HepG2 (cell line): ENCODE measurements around the gene FOXD1. TPM values are rescaled to one million over a fixed set of nuclear protein-coding genes. Genes with fewer than 3 reads are reported as not detected.

Experiments used
- ATAC-seq: fragments of 200-7000 bp; cut with Tn5 transposase; 3 replicates; pipeline ENCODE4 v1.9.1; 2020; ENCODE audit warnings: mild to moderate bottlenecking, moderate library complexity
- BruUV-seq: library from RNA; stranded (reverse); fragments of 400-500 nt; replicated peaks from 2 replicates; lab custom pipeline; 2021; lab: Mats Ljungman, UMichigan
- CTCF ChIA-PET: fragments of 300-600 bp; formaldehyde crosslinking; extraction: SDS; loops from one replicate; lab custom pipeline; 2021; ENCODE audit warnings: low total read pairs, inconsistent platforms, low intra/inter-chr PET ratio; lab: Yijun Ruan, JAX
- POLR2A ChIA-PET: fragments of 350-600 bp; sonication (Branson Sonifier 250); formaldehyde crosslinking; loops from one replicate; lab custom pipeline; 2020; ENCODE audit warnings: antibody characterized with exemption, inconsistent platforms; lab: Yijun Ruan, JAX
- DNase-seq: peaks from one replicate; pipeline ENCODE4 v3.0.0-alpha.2; 2015; ENCODE audit warnings: low spot score
- FAIRE-seq: peaks from 3 replicates; lab custom pipeline; 2011; peaks lifted over from hg19 to GRCh38; lab: Jason Lieb, UNC
- H2AFZ ChIP-seq: one replicate; pipeline ENCODE4 v1.6.1; 2011; ENCODE audit warnings: low read length, inconsistent platforms
- H3K27ac ChIP-seq: fragments of 300-600 bp; 3 replicates; pipeline ENCODE4 v1.8.0; 2011; ENCODE audit warnings: mixed run types, mild to moderate bottlenecking, mixed read lengths, low read length, inconsistent platforms; ENCODE audit not compliant: insufficient read depth; ENCODE audit errors: extremely low read length
- H3K27me3 ChIP-seq, 2 experiments: fragments of 200-600 bp in 1 of 2; 2 replicates in 1 of 2; 3 replicates in 1 of 2; pipeline versions ENCODE4 v1.6.0 to v1.8.0; 2011; ENCODE audit warnings: low read length in 2 of 2, mild to moderate bottlenecking in 2 of 2, moderate library complexity in 2 of 2, inconsistent platforms in 1 of 2; ENCODE audit not compliant: insufficient read depth in 2 of 2, control insufficient read depth in 1 of 2
- H3K36me3 ChIP-seq, 2 experiments: fragments of 200-600 bp in 1 of 2; replicated peaks in 1 of 2; 2 replicates in 1 of 2; 3 replicates in 1 of 2; pipeline versions ENCODE4 v1.5.1 to v1.8.0; 2011; ENCODE audit warnings: low read length in 2 of 2, inconsistent platforms in 1 of 2; ENCODE audit not compliant: insufficient read depth in 2 of 2, control insufficient read depth in 1 of 2
- H3K4me1 ChIP-seq: 2 replicates; pipeline ENCODE4 v1.5.1; 2012; ENCODE audit warnings: low read length, inconsistent platforms; ENCODE audit not compliant: insufficient read depth
- H3K4me2 ChIP-seq: 2 replicates; pipeline ENCODE4 v1.6.0; 2011; ENCODE audit warnings: low read depth, low read length, inconsistent platforms
- H3K4me3 ChIP-seq, 3 experiments: fragments of 200-600 bp in 1 of 3; sonication (generic), shearing (Covaris generic) in 1 of 3; replicated peaks in 1 of 3; 2 replicates each; pipeline ENCODE4 v1.5.1; 2011 to 2016; ENCODE audit warnings: low read length in 3 of 3, inconsistent platforms in 2 of 3, low read depth in 2 of 3, mild to moderate bottlenecking in 2 of 3, control low read depth in 1 of 3, mixed read lengths in 1 of 3; ENCODE audit not compliant: insufficient read depth in 1 of 3
- H3K79me2 ChIP-seq: one replicate; pipeline ENCODE4 v1.6.1; 2011; ENCODE audit warnings: low read length, inconsistent platforms; ENCODE audit not compliant: insufficient read depth
- H3K9ac ChIP-seq: 2 replicates; pipeline ENCODE4 v1.6.0; 2011; ENCODE audit warnings: mild to moderate bottlenecking, low read depth, low read length, inconsistent platforms; ENCODE audit not compliant: insufficient read depth
- H3K9me3 ChIP-seq: 2 replicates; pipeline ENCODE4 v1.5.1; 2012; ENCODE audit warnings: mild to moderate bottlenecking, low read length
- H4K20me1 ChIP-seq: 2 replicates; pipeline ENCODE4 v1.6.0; 2011; ENCODE audit warnings: inconsistent platforms, mild to moderate bottlenecking, low read length, moderate library complexity; ENCODE audit not compliant: insufficient read depth
- HNRNPL ChIP-seq: fragments of 200-400 bp; formaldehyde crosslinking; IDR thresholded peaks from 2 replicates; pipeline ENCODE4 v1.6.1; 2017; ENCODE audit warnings: mild to moderate bottlenecking, low read depth, low read length
- MAFF ChIP-seq: IDR thresholded peaks from 2 replicates; pipeline ENCODE4 v1.6.1; 2011; ENCODE audit warnings: low read depth, low read length, improper control_type of control experiment
- MAFK ChIP-seq, 2 experiments: IDR thresholded peaks in 1 of 2; conservative IDR thresholded peaks in 1 of 2; 2 replicates each; pipeline ENCODE4 v1.6.1; 2011; ENCODE audit warnings: improper control_type of control experiment in 2 of 2, low read length in 2 of 2
- MATR3 ChIP-seq: sonication (generic); formaldehyde crosslinking; IDR thresholded peaks from 2 replicates; pipeline ENCODE4 v1.4.0; 2020; ENCODE audit warnings: missing genetic modification reagents
- NFIB ChIP-seq: sonication (generic); formaldehyde crosslinking; IDR thresholded peaks from 2 replicates; pipeline ENCODE4 v1.9.0; 2021; ENCODE audit warnings: missing genetic modification reagents, mild to moderate bottlenecking, borderline replicate concordance
- ONECUT2 ChIP-seq: sonication (generic); formaldehyde crosslinking; IDR thresholded peaks from 2 replicates; pipeline ENCODE4 v1.4.0; 2020; ENCODE audit warnings: missing genetic modification reagents
- RAD21 ChIP-seq: fragments of 450-650 bp; formaldehyde crosslinking; IDR thresholded peaks from 2 replicates; pipeline ENCODE4 v1.5.0; 2020; ENCODE audit warnings: mild to moderate bottlenecking
- SAFB2 ChIP-seq: sonication (generic); formaldehyde crosslinking; IDR thresholded peaks from 2 replicates; pipeline ENCODE4 v1.5.1; 2020; ENCODE audit warnings: missing genetic modification reagents, low read depth, mild to moderate bottlenecking, borderline replicate concordance
- SNAI1 ChIP-seq: sonication (generic); formaldehyde crosslinking; IDR thresholded peaks from 2 replicates; pipeline ENCODE4 v1.5.0; 2020; ENCODE audit warnings: mild to moderate bottlenecking, missing genetic modification reagents, borderline replicate concordance
- SP4 ChIP-seq: sonication (generic); formaldehyde crosslinking; IDR thresholded peaks from 2 replicates; pipeline ENCODE4 v1.8.1; 2023; ENCODE audit warnings: mild to moderate bottlenecking, missing genetic modification reagents
- ZNF143 ChIP-seq: sonication (generic); formaldehyde crosslinking; IDR thresholded peaks from 2 replicates; pipeline ENCODE4 v1.4.0; 2020; ENCODE audit warnings: missing genetic modification reagents
- ZNF230 ChIP-seq: sonication (generic); formaldehyde crosslinking; IDR thresholded peaks from 2 replicates; pipeline ENCODE4 v1.4.0; 2020; ENCODE audit warnings: mild to moderate bottlenecking, missing genetic modification reagents
- ZNF451 ChIP-seq: sonication (generic); formaldehyde crosslinking; IDR thresholded peaks from 2 replicates; pipeline ENCODE4 v1.5.0; 2020; ENCODE audit warnings: mild to moderate bottlenecking, missing genetic modification reagents
- ZNF510 ChIP-seq: sonication (generic); formaldehyde crosslinking; IDR thresholded peaks from 2 replicates; pipeline ENCODE4 v1.4.0; 2020; ENCODE audit warnings: low read depth, mild to moderate bottlenecking, missing genetic modification reagents
- ZNF580 ChIP-seq: IDR thresholded peaks from 2 replicates; pipeline ENCODE4 v1.6.1; 2016; ENCODE audit warnings: low read depth, borderline replicate concordance
- ZNF660 ChIP-seq: sonication (generic); formaldehyde crosslinking; IDR thresholded peaks from 2 replicates; pipeline ENCODE4 v1.5.1; 2020; ENCODE audit warnings: mild to moderate bottlenecking, low read depth, missing genetic modification reagents, borderline replicate concordance
- ZNF772 ChIP-seq: sonication (generic); formaldehyde crosslinking; IDR thresholded peaks from 2 replicates; pipeline ENCODE4 v1.5.0; 2020; ENCODE audit warnings: mild to moderate bottlenecking, missing genetic modification reagents
- WGBS: methylation state at CpG from one replicate; pipeline ENCODE4 v1.1.6; 2017; ENCODE audit warnings: low lambda C conversion rate; 5-methylcytosine and 5-hydroxymethylcytosine counted together
- in situ Hi-C: cut with HindIII; loops from 2 replicates; pipeline ENCODE4 v1.10.0; 2017; ENCODE audit warnings: low pct_unique_long_range_greater_than_20kb; ENCODE audit not compliant: extremely low pct_ligation_motif_present
- intact Hi-C: fragments of 100-400 bp; cut with micrococcal nuclease; formaldehyde crosslinking; loops from one replicate; pipeline ENCODE4 v1.10.0; 2022; ENCODE audit not compliant: unreplicated experiment
- polyA plus RNA-seq, 8 experiments: library from polyadenylated mRNA; depleted of rRNA in 3 of 8; stranded (reverse) in 7 of 8; unstranded in 1 of 8; fragments of >200 nt; fragmentation: Illumina TruSeq in 4 of 8; extraction: Trizol in 4 of 8; gene quantifications; 2 replicates each; pipeline versions ENCODE4 v1.2.1 to v1.2.3, GENCODE V29; 2011 to 2016; ENCODE audit warnings: low read depth in 4 of 8, missing spikeins in 1 of 8, mixed read lengths in 1 of 8; ENCODE audit not compliant: insufficient read depth in 1 of 8
- total RNA-seq, 5 experiments: library from RNA; depleted of rRNA; stranded (reverse); fragments of >200 nt; fragmentation: Illumina TruSeq; extraction: Trizol; gene quantifications; 2 replicates each; pipeline ENCODE4 v1.2.3, GENCODE V29; 2016; ENCODE audit warnings: low read depth in 1 of 5

Gene FOXD1
- total and polyA plus RNA-seq, 2 of the 13 experiments (the other 11 are each of a cell fraction or from before 2014, with no cell fraction given), result 0.04 to 0.05 TPM

GRCh38 chr5:73433272-73433981 lies 15.2 kb downstream of the FOXD1 start:
- Histone ChIP-seq H3K4me1 (peaks cover 20% of the 10 kb centered on the region), H3K27ac (no peak overlapping the region)
- peak; percentile 56; the same call in 1 of the 2 replicates for TF ChIP-seq MAFF
- peak; percentile 45 to 66 for TF ChIP-seq MAFK (conservative IDR thresholded peaks at IDR 0.05 in 1 of 2, IDR thresholded peaks at IDR 0.05 in 1 of 2; ENCODE audit: low read length in 2 of 2)
- TF ChIP-seq HNRNPL, result no peak
- TF ChIP-seq, all 625 proteins: peak for 2
- H3K36me3 ChIP-seq, result no peaks in the 10 kb centered on the region
- DNase-seq (no peak), FAIRE-seq (no peak), ATAC-seq (no peak)
- intact Hi-C loops (no loop called here), in situ Hi-C loops (no loop called here)
- CTCF ChIA-PET, result no interaction called here
- H3K9ac ChIP-seq, result no peak overlapping the region
- H3K27me3 ChIP-seq, result peaks cover 5 to 43% of the 10 kb centered on the region in 2 experiments
- no peaks in the 10 kb centered on the region for H3K9me3 ChIP-seq
- H3K79me2 ChIP-seq, result no peaks in the 10 kb centered on the region
- BruUV-seq, result no TSS peak
- POLR2A ChIA-PET, result no interaction called here
- WGBS, result 2% methylated on average over 4 of the region's 4 CpGs
- no peak overlapping the region for H3K4me2 ChIP-seq
- no peak overlapping the region for H3K4me3 ChIP-seq
- no peaks in the 10 kb centered on the region for H4K20me1 ChIP-seq
- no peak overlapping the region for H2AFZ ChIP-seq

GRCh38 chr5:73431204-73431851 lies 17.2 kb downstream of the FOXD1 start:
- no peaks in the 10 kb centered on the region for H3K79me2 ChIP-seq
- no peak overlapping the region for H3K9ac ChIP-seq
- no peaks in the 10 kb centered on the region for H3K4me1 ChIP-seq
- no peaks in the 10 kb centered on the region for H4K20me1 ChIP-seq
- no peak overlapping the region for H3K27ac ChIP-seq
- ATAC-seq, result no peak
- POLR2A ChIA-PET, result no interaction called here
- CTCF ChIA-PET, result no interaction called here
- H3K9me3 ChIP-seq, result no peaks in the 10 kb centered on the region
- DNase-seq, result no peak
- in situ Hi-C loops, result no loop called here
- no peaks in the 10 kb centered on the region for H3K36me3 ChIP-seq
- H3K4me3 ChIP-seq, result no peak overlapping the region
- no peak overlapping the region for H3K4me2 ChIP-seq
- no peak for FAIRE-seq
- H2AFZ ChIP-seq, result no peak overlapping the region
- intact Hi-C loops, result no loop called here
- no TSS peak for BruUV-seq
- peaks cover 5 to 23% of the 10 kb centered on the region in 2 experiments; a peak in 3 of 5 replicates for H3K27me3 ChIP-seq
- TF ChIP-seq ONECUT2 (CRISPR knock-in tag), result no peak
- no peak for TF ChIP-seq ZNF660
- TF ChIP-seq ZNF580 (CRISPR knock-in tag), result no peak
- no peak for TF ChIP-seq SAFB2
- no peak for TF ChIP-seq NFIB (CRISPR knock-in tag)
- TF ChIP-seq ZNF510 (CRISPR knock-in tag), result no peak
- no peak for TF ChIP-seq ZNF772 (CRISPR knock-in tag)
- no peak for TF ChIP-seq MATR3 (CRISPR knock-in tag)
- TF ChIP-seq SP4 (CRISPR knock-in tag), result no peak
- TF ChIP-seq ZNF230 (CRISPR knock-in tag), result no peak
- no peak for TF ChIP-seq ZNF451 (CRISPR knock-in tag)
- TF ChIP-seq SNAI1 (CRISPR knock-in tag), result no peak
- TF ChIP-seq ZNF143 (CRISPR knock-in tag), result no peak
- TF ChIP-seq RAD21 (CRISPR knock-in tag), result no peak
